ENCODE results near the gene RILPL1.
"Not testable (repeated sequence)": the region's sequence is repeated elsewhere in the genome, so short reads cannot be mapped to it uniquely, and the experiment has no call there.

Gene RILPL1

GRCh38 chr12:123436017-123436964 is 97.2 kb downstream of the RILPL1 start, which contains the start of gene RILPL2:
Gene RILPL2 (minus strand): TSS chr12:123436684. CDS start chr12:123436420, 264 bp downstream.
- H3K27ac Mint-ChIP-seq: peak within 1 kb of the TSS; percentile 96
- peaks cover 9% of the 10 kb centered on the region for H3K36me3 Mint-ChIP-seq
- peaks cover 41% of the 10 kb centered on the region for H3K4me1 Mint-ChIP-seq

GRCh38 chr12:123435636-123436016 is 97.9 kb downstream of the RILPL1 start:
- no peaks in the 10 kb centered on the region for H3K27me3 Mint-ChIP-seq
- H3K4me1 Mint-ChIP-seq: peaks cover 45% of the 10 kb centered on the region
- peaks cover 13% of the 10 kb centered on the region for H3K36me3 Mint-ChIP-seq
- H3K4me3 Mint-ChIP-seq: peak overlapping the region; percentile 97
- peak overlapping the region; percentile 88 for H3K27ac Mint-ChIP-seq
- no peaks in the 10 kb centered on the region for H3K9me3 Mint-ChIP-seq

More at GRCh38 chr12:123436017-123436964, 97.2 kb downstream of the RILPL1 start, which contains the start of gene RILPL2:
- Mint-ChIP-seq H3K9me3 (no peaks in the 10 kb centered on the region), H3K4me3 (peak within 1 kb of the TSS; percentile 97), H3K27me3 (no peaks in the 10 kb centered on the region)

GRCh38 chr12:123433615-123434014 is 99.9 kb downstream of the RILPL1 start:
- no peaks in the 10 kb centered on the region for H3K9me3 Mint-ChIP-seq
- peaks cover 50% of the 10 kb centered on the region for H3K4me1 Mint-ChIP-seq
- peak overlapping the region; percentile 83 for H3K4me3 Mint-ChIP-seq
- H3K36me3 Mint-ChIP-seq: peaks cover 13% of the 10 kb centered on the region
- peak overlapping the region; percentile 56 for H3K27ac Mint-ChIP-seq
- H3K27me3 Mint-ChIP-seq: no peaks in the 10 kb centered on the region

GRCh38 chr12:123431951-123432817 is 101.3 kb downstream of the RILPL1 start:
- Mint-ChIP-seq H3K4me1 (peaks cover 47% of the 10 kb centered on the region), H3K27ac (peak overlapping the region; percentile 88), H3K4me3 (peak overlapping the region; percentile 83), H3K36me3 (peaks cover 13% of the 10 kb centered on the region)
- not testable (repeated sequence) for H3K27me3 Mint-ChIP-seq, H3K9me3 Mint-ChIP-seq

- H3K4me3 Mint-ChIP-seq, H3K27me3 Mint-ChIP-seq, H3K27ac Mint-ChIP-seq, H3K9me3 Mint-ChIP-seq, H3K36me3 Mint-ChIP-seq: not testable (repeated sequence)
- H3K4me1 Mint-ChIP-seq: peaks cover 31% of the 10 kb centered on the region
These were observed 104.4 kb downstream of the RILPL1 start for GRCh38 chr12:123429101-123429500.

- H3K27ac Mint-ChIP-seq: no peak overlapping the region
- peaks cover 8% of the 10 kb centered on the region for H3K36me3 Mint-ChIP-seq
- H3K4me3 Mint-ChIP-seq: no peak overlapping the region
- H3K9me3 Mint-ChIP-seq: no peaks in the 10 kb centered on the region
- peaks cover 26% of the 10 kb centered on the region for H3K4me1 Mint-ChIP-seq
- no peaks in the 10 kb centered on the region for H3K27me3 Mint-ChIP-seq
These were observed 104.9 kb downstream of the RILPL1 start for GRCh38 chr12:123428591-123428990.

GRCh38 chr12:123427036-123427769 is 106.3 kb downstream of the RILPL1 start:
- peaks cover 13% of the 10 kb centered on the region for H3K4me1 Mint-ChIP-seq
- H3K27me3 Mint-ChIP-seq: no peaks in the 10 kb centered on the region
- no peaks in the 10 kb centered on the region for H3K9me3 Mint-ChIP-seq
- no peak overlapping the region for H3K27ac Mint-ChIP-seq
- H3K36me3 Mint-ChIP-seq: peaks cover 6% of the 10 kb centered on the region
- H3K4me3 Mint-ChIP-seq: no peak overlapping the region

GRCh38 chr12:123421314-123421713 is 112.2 kb downstream of the RILPL1 start:
- no peaks in the 10 kb centered on the region for H3K27me3 Mint-ChIP-seq
- no peaks in the 10 kb centered on the region for H3K4me1 Mint-ChIP-seq
- H3K36me3 Mint-ChIP-seq: peaks cover 8% of the 10 kb centered on the region
- H3K27ac Mint-ChIP-seq: no peak overlapping the region
- no peak overlapping the region for H3K4me3 Mint-ChIP-seq
- H3K9me3 Mint-ChIP-seq: no peaks in the 10 kb centered on the region
